Transverse colon (tissue), 4 donors: ENCODE results near the gene LAMC1.

Source experiments
- EP300 ChIP-seq: sonication (generic); formaldehyde crosslinking; IDR thresholded peaks from one replicate; pipeline ENCODE4 v1.6.1; 2017; ENCODE audit warnings: antibody characterized with exemption, low read depth
- POLR2A ChIP-seq: fragments of 450-650 bp; IDR thresholded peaks from one replicate; pipeline ENCODE4 v1.6.1; 2016; ENCODE audit warnings: antibody characterized with exemption, mild to moderate bottlenecking, moderate library complexity
- POLR2AphosphoS5 ChIP-seq, 3 donors: sonication (generic); formaldehyde crosslinking; IDR thresholded peaks; one replicate each; pipeline ENCODE4 v1.6.1; 2016; ENCODE audit warnings: antibody characterized with exemption in 3 of 3
- TF ChIP-seq, protein P1 (sequence below), 5 experiments: fragments of 200-600 bp in 3 of 5; fragments of 450-650 bp in 2 of 5; sonication (generic) in 3 of 5; IDR thresholded peaks; 1 replicate in 2 of 5; 2 replicates in 3 of 5; pipeline ENCODE4 v1.5.1; 2016 to 2017; ENCODE audit warnings: antibody characterized with exemption in 5 of 5, inconsistent platforms in 3 of 5, mild to moderate bottlenecking in 2 of 5, moderate library complexity in 1 of 5

DNA sequence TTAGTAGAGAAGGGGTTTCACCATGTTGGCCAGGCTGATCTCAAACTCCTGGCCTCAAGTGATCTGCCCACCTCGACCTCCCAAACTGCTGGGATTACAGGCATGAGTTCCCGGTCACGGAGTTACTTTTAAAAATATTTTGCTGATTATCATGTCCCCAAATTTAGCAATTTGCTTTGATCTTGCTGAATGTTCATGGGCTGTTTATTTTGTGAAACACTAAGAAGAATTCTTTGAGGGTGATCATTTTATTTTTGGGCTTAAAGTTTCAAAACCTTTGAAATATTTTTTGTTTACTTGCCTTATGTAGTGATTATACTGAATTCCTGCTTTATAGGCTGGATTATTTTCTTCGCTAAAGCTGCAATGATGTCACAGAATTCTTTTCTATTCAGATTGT lies 11.4 kb upstream of the LAMC1 start:
- TF ChIP-seq, protein P1, sequence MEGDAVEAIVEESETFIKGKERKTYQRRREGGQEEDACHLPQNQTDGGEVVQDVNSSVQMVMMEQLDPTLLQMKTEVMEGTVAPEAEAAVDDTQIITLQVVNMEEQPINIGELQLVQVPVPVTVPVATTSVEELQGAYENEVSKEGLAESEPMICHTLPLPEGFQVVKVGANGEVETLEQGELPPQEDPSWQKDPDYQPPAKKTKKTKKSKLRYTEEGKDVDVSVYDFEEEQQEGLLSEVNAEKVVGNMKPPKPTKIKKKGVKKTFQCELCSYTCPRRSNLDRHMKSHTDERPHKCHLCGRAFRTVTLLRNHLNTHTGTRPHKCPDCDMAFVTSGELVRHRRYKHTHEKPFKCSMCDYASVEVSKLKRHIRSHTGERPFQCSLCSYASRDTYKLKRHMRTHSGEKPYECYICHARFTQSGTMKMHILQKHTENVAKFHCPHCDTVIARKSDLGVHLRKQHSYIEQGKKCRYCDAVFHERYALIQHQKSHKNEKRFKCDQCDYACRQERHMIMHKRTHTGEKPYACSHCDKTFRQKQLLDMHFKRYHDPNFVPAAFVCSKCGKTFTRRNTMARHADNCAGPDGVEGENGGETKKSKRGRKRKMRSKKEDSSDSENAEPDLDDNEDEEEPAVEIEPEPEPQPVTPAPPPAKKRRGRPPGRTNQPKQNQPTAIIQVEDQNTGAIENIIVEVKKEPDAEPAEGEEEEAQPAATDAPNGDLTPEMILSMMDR (IDR thresholded peaks at IDR 0.05): no peak
- TF ChIP-seq POLR2A: no peak
- TF ChIP-seq POLR2AphosphoS5 (IDR thresholded peaks at IDR 0.05): no peak
- no peak for TF ChIP-seq EP300
